ENCODE data around the gene ABI1.

The ABI1 gene

DNA sequence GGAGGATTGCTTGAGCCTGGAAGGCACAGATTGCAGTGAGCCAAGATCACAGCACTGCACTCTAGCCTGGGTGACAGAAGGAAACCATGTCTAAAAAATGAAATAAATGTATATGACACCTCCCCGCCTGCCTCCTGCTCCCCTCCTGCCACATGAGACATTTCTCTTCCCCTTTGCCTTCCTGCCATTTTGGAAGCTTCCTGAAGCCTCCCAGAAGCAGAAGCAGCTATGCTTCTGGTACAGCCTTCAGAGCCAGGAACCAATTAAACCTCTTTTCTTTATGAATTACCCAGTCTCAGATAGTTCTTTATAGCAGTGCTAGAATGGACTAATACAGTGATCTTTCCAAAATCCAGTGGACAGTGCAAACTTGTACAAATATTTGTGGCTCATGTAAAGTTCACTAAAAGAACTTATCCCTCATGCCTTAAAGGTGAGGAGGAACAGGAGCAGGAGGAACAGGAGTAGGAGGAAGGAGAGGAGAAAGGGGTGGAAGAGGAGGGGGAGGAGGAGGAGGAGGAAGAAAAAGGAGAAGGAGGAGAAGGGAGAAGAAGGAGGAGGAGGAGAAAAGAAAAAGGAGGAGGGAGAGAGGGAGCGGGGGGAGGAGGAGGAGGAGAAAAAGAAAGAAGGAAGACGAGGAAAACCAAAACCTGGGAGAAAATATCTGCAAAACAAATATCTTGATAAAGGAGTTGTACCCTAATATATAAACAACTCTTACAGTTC, 2.8 kb upstream of the ABI1 start:
- H3K4me1 ChIP-seq (ENCODE audit: control insufficient read depth, insufficient read depth, low read length) = peaks cover 3% of the 10 kb centered on the region; the same call in 1 of the 2 replicates
- no peak overlapping the region for H3K4me3 ChIP-seq (ENCODE audit: low read depth, low read length)
- CTCF ChIA-PET = interaction anchor here (1.8 to 2.6 kb wide), 2 partner anchors 18 to 137 kb away, joined by 5 to 21 read pairs; no protein-coding TSS in a partner anchor
- POLR2A ChIA-PET = no interaction called here
- H3K9me3 ChIP-seq (ENCODE audit: control insufficient read depth, insufficient read depth, low read depth, low read length) = no peaks in the 10 kb centered on the region
- no peaks in the 10 kb centered on the region for H3K36me3 ChIP-seq (ENCODE audit: control insufficient read depth in 2 of 2, insufficient read depth in 1 of 2, low read length in 2 of 2)
- peak; percentile 89 for TF ChIP-seq EGR2 (tag by site-specific recombination; IDR thresholded peaks at IDR 0.05; ENCODE audit: low read depth)
- TF ChIP-seq, protein P1, sequence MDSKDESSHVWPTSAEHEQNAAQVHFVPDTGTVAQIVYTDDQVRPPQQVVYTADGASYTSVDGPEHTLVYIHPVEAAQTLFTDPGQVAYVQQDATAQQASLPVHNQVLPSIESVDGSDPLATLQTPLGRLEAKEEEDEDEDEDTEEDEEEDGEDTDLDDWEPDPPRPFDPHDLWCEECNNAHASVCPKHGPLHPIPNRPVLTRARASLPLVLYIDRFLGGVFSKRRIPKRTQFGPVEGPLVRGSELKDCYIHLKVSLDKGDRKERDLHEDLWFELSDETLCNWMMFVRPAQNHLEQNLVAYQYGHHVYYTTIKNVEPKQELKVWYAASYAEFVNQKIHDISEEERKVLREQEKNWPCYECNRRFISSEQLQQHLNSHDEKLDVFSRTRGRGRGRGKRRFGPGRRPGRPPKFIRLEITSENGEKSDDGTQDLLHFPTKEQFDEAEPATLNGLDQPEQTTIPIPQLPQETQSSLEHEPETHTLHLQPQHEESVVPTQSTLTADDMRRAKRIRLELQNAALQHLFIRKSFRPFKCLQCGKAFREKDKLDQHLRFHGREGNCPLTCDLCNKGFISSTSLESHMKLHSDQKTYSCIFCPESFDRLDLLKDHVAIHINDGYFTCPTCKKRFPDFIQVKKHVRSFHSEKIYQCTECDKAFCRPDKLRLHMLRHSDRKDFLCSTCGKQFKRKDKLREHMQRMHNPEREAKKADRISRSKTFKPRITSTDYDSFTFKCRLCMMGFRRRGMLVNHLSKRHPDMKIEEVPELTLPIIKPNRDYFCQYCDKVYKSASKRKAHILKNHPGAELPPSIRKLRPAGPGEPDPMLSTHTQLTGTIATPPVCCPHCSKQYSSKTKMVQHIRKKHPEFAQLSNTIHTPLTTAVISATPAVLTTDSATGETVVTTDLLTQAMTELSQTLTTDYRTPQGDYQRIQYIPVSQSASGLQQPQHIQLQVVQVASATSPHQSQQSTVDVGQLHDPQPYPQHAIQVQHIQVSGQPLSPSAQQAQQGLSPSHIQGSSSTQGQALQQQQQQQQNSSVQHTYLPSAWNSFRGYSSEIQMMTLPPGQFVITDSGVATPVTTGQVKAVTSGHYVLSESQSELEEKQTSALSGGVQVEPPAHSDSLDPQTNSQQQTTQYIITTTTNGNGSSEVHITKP (tag by site-specific recombination; IDR thresholded peaks at IDR 0.05) = peak; percentile 73
- TF ChIP-seq, protein P2, sequence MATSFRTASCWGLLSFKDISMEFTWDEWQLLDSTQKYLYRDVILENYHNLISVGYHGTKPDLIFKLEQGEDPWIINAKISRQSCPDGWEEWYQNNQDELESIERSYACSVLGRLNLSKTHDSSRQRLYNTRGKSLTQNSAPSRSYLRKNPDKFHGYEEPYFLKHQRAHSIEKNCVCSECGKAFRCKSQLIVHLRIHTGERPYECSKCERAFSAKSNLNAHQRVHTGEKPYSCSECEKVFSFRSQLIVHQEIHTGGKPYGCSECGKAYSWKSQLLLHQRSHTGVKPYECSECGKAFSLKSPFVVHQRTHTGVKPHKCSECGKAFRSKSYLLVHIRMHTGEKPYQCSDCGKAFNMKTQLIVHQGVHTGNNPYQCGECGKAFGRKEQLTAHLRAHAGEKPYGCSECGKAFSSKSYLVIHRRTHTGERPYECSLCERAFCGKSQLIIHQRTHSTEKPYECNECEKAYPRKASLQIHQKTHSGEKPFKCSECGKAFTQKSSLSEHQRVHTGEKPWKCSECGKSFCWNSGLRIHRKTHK (tag by site-specific recombination; IDR thresholded peaks at IDR 0.05) = no peak
- TF ChIP-seq, protein P3, sequence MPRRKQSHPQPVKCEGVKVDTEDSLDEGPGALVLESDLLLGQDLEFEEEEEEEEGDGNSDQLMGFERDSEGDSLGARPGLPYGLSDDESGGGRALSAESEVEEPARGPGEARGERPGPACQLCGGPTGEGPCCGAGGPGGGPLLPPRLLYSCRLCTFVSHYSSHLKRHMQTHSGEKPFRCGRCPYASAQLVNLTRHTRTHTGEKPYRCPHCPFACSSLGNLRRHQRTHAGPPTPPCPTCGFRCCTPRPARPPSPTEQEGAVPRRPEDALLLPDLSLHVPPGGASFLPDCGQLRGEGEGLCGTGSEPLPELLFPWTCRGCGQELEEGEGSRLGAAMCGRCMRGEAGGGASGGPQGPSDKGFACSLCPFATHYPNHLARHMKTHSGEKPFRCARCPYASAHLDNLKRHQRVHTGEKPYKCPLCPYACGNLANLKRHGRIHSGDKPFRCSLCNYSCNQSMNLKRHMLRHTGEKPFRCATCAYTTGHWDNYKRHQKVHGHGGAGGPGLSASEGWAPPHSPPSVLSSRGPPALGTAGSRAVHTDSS (tag by site-specific recombination; IDR thresholded peaks at IDR 0.05) = peak; percentile 38; the same call in 1 of the 2 replicates
- TF ChIP-seq ZNF10 (tag by site-specific recombination; IDR thresholded peaks at IDR 0.05) = no peak
- no peak overlapping the region for H3K27ac ChIP-seq (ENCODE audit: extremely low read depth, low read depth, low read length)

DNA sequence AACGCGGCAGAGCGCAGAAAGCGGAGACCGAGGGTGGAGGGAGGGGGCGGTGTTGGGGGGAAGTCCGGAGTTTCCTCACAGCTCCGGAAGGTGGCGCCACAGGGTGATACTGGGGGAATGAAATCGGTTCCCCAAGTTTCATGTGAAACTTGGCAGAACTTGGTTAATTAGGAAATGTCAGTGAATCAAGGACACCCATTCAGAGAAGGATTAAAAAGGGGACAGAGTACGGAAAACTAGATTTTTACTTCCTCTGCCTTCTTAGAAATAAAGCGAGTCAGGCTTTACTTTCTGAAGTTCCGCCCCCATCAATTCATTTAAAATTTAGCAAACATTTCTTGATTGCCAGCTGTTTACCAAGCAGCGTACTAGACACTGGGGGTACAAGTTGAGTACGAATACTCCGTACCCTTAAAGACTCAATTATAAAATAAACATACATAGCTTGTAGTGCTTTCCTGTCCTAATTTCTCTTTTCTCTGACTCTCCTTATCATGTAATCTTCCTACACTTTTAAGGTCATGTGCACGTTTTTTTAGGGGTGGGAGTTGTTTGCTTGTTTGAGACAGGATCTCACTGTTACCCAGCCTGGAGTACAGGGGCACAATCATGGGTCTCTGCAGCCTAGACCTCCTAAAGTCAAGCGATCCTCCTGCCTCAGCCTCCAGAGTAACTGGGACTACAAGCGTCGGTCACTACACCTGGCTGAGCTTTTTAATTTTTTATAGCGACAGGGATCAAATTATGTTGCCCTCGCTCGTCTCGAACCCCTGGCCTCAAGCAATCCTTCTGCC, 644 bp upstream of the ABI1 start:
- Histone ChIP-seq H3K27ac (ENCODE audit: extremely low read depth, low read depth, low read length) (no peak overlapping the region), H3K4me1 (ENCODE audit: control insufficient read depth, insufficient read depth, low read length) (peaks cover 10% of the 10 kb centered on the region), H3K36me3 (ENCODE audit: control insufficient read depth in 2 of 2, insufficient read depth in 1 of 2, low read length in 2 of 2) (no peaks in the 10 kb centered on the region), H3K4me3 (ENCODE audit: low read depth, low read length) (no peak overlapping the region), H3K9me3 (ENCODE audit: control insufficient read depth, insufficient read depth, low read depth, low read length) (no peaks in the 10 kb centered on the region)
- TF ChIP-seq, protein P4, sequence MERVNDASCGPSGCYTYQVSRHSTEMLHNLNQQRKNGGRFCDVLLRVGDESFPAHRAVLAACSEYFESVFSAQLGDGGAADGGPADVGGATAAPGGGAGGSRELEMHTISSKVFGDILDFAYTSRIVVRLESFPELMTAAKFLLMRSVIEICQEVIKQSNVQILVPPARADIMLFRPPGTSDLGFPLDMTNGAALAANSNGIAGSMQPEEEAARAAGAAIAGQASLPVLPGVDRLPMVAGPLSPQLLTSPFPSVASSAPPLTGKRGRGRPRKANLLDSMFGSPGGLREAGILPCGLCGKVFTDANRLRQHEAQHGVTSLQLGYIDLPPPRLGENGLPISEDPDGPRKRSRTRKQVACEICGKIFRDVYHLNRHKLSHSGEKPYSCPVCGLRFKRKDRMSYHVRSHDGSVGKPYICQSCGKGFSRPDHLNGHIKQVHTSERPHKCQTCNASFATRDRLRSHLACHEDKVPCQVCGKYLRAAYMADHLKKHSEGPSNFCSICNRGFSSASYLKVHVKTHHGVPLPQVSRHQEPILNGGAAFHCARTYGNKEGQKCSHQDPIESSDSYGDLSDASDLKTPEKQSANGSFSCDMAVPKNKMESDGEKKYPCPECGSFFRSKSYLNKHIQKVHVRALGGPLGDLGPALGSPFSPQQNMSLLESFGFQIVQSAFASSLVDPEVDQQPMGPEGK (tag by site-specific recombination; IDR thresholded peaks at IDR 0.05) = peak; percentile 49; the same call in 1 of the 2 replicates
- TF ChIP-seq, protein P5, sequence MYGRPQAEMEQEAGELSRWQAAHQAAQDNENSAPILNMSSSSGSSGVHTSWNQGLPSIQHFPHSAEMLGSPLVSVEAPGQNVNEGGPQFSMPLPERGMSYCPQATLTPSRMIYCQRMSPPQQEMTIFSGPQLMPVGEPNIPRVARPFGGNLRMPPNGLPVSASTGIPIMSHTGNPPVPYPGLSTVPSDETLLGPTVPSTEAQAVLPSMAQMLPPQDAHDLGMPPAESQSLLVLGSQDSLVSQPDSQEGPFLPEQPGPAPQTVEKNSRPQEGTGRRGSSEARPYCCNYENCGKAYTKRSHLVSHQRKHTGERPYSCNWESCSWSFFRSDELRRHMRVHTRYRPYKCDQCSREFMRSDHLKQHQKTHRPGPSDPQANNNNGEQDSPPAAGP (tag by site-specific recombination; IDR thresholded peaks at IDR 0.05) = no peak
- TF ChIP-seq ZNF654 (tag by site-specific recombination; IDR thresholded peaks at IDR 0.05; ENCODE audit: low read depth) = peak; percentile 30; the same call in 1 of the 2 replicates
- TF ChIP-seq ZBTB17 (tag by site-specific recombination; IDR thresholded peaks at IDR 0.05) = 0 out of 2 replicates have a peak, but pooled peaks have one; percentile 11
- no peak for TF ChIP-seq HOXC10 (CRISPR knock-in tag; IDR thresholded peaks at IDR 0.05)
- TF ChIP-seq TRIM28 (IDR thresholded peaks at IDR 0.05; ENCODE audit: borderline replicate concordance, low read length) = no peak
- TF ChIP-seq, protein P6, sequence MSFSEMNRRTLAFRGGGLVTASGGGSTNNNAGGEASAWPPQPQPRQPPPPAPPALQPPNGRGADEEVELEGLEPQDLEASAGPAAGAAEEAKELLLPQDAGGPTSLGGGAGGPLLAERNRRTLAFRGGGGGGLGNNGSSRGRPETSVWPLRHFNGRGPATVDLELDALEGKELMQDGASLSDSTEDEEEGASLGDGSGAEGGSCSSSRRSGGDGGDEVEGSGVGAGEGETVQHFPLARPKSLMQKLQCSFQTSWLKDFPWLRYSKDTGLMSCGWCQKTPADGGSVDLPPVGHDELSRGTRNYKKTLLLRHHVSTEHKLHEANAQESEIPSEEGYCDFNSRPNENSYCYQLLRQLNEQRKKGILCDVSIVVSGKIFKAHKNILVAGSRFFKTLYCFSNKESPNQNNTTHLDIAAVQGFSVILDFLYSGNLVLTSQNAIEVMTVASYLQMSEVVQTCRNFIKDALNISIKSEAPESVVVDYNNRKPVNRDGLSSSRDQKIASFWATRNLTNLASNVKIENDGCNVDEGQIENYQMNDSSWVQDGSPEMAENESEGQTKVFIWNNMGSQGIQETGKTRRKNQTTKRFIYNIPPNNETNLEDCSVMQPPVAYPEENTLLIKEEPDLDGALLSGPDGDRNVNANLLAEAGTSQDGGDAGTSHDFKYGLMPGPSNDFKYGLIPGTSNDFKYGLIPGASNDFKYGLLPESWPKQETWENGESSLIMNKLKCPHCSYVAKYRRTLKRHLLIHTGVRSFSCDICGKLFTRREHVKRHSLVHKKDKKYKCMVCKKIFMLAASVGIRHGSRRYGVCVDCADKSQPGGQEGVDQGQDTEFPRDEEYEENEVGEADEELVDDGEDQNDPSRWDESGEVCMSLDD (tag by site-specific recombination; IDR thresholded peaks at IDR 0.05) = peak; percentile 12; the same call in 1 of the 2 replicates
- TF ChIP-seq, protein P7, sequence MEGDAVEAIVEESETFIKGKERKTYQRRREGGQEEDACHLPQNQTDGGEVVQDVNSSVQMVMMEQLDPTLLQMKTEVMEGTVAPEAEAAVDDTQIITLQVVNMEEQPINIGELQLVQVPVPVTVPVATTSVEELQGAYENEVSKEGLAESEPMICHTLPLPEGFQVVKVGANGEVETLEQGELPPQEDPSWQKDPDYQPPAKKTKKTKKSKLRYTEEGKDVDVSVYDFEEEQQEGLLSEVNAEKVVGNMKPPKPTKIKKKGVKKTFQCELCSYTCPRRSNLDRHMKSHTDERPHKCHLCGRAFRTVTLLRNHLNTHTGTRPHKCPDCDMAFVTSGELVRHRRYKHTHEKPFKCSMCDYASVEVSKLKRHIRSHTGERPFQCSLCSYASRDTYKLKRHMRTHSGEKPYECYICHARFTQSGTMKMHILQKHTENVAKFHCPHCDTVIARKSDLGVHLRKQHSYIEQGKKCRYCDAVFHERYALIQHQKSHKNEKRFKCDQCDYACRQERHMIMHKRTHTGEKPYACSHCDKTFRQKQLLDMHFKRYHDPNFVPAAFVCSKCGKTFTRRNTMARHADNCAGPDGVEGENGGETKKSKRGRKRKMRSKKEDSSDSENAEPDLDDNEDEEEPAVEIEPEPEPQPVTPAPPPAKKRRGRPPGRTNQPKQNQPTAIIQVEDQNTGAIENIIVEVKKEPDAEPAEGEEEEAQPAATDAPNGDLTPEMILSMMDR (tag by site-specific recombination; IDR thresholded peaks at IDR 0.05) = peak; percentile 56
- POLR2A ChIA-PET = interaction anchor here (1.2 kb wide), 1 partner anchor 117 kb away, joined by 3 read pairs; no protein-coding TSS in a partner anchor
- CTCF ChIA-PET = interaction anchor here (0.6 to 2.6 kb wide), 17 partner anchors 9 to 750 kb away, joined by 3 to 21 read pairs (median 3); no protein-coding TSS in a partner anchor

All from HEK293 (cell line).